Measurements from ENCODE around the gene PTPA.

- TF ChIP-seq GLIS3 (CRISPR knock-in tag; IDR thresholded peaks at IDR 0.05): no peak
- TF ChIP-seq TCF4 (CRISPR knock-in tag; IDR thresholded peaks at IDR 0.05; ENCODE audit: borderline replicate concordance): no peak
- TF ChIP-seq RARB (CRISPR knock-in tag; IDR thresholded peaks at IDR 0.05): no peak
Observed at GRCh38 chr9:129070696-129071525, 40.3 kb upstream of the PTPA start.

Measured in SK-N-SH treated with all-trans-retinoic acid at 6 μM for 48 hours (cell line).